K562 (cell line): ENCODE data around the gene C3orf85. TPM values are rescaled to one million over a fixed set of nuclear protein-coding genes. Genes with fewer than 3 reads are reported as not detected.

ENCODE experiments used
- ATAC-seq: fragments of 200-7000 bp; cut with Tn5 transposase; 3 replicates; pipeline ENCODE4 v1.9.1; 2020; ENCODE audit warnings: moderate library complexity
- BruUV-seq: library from RNA; stranded (reverse); fragments of 400-500 nt; replicated peaks from 2 replicates; lab custom pipeline; 2021; lab: Mats Ljungman, UMichigan
- CTCF ChIA-PET: fragments of 300-600 bp; formaldehyde crosslinking; extraction: SDS; loops from one replicate; lab custom pipeline; 2021; ENCODE audit warnings: low intra/inter-chr PET ratio; lab: Yijun Ruan, JAX
- POLR2A ChIA-PET: fragments of 300-600, 350-650 bp; sonication (Branson Sonifier 250); formaldehyde crosslinking; extraction: SDS; loops from one replicate; lab custom pipeline; 2021; ENCODE audit warnings: antibody characterized with exemption, inconsistent platforms; lab: Yijun Ruan, JAX
- DNase-seq, 4 experiments: peaks; one replicate each; pipeline versions ENCODE4 v3.0.0 to v3.0.0-alpha.2; 2011 to 2018; ENCODE audit warnings: low spot score in 3 of 4, mixed read lengths in 3 of 4; ENCODE audit errors: extremely low read depth in 1 of 4
- FAIRE-seq: peaks from 2 replicates; lab custom pipeline; 2011; peaks lifted over from hg19 to GRCh38; lab: Jason Lieb, UNC
- H2AFZ ChIP-seq: 2 replicates; pipeline ENCODE4 v1.6.0; 2011; ENCODE audit warnings: low read depth, low read length, control low read depth, inconsistent platforms
- H3K27ac ChIP-seq: fragments of 200-600 bp; 3 replicates; pipeline ENCODE4 v1.8.0; 2011; ENCODE audit warnings: low read depth, mild to moderate bottlenecking, control low read depth, inconsistent platforms, low read length, moderate library complexity, mixed read lengths; ENCODE audit errors: extremely low read depth
- H3K27me3 ChIP-seq, 2 experiments: fragments of 300-600 bp in 1 of 2; 2 replicates in 1 of 2; 3 replicates in 1 of 2; pipeline versions ENCODE4 v1.6.0 to v1.8.0; 2011; ENCODE audit warnings: inconsistent platforms in 2 of 2, low read length in 2 of 2, mild to moderate bottlenecking in 1 of 2, mixed read lengths in 1 of 2, moderate library complexity in 1 of 2; ENCODE audit not compliant: control insufficient read depth in 2 of 2, insufficient read depth in 2 of 2
- H3K36me3 ChIP-seq: fragments of 300-600 bp; 3 replicates; pipeline ENCODE4 v1.8.0; 2011; ENCODE audit warnings: mild to moderate bottlenecking, low read length, inconsistent platforms; ENCODE audit not compliant: control insufficient read depth, insufficient read depth
- H3K4me1 ChIP-seq, 2 experiments: fragments of 200-600 bp in 1 of 2; replicated peaks in 1 of 2; 2 replicates in 1 of 2; 3 replicates in 1 of 2; pipeline versions ENCODE4 v1.5.1 to v1.8.0; 2011; ENCODE audit warnings: inconsistent platforms in 2 of 2, low read length in 2 of 2, mild to moderate bottlenecking in 1 of 2, mixed read lengths in 1 of 2, moderate library complexity in 1 of 2; ENCODE audit not compliant: control insufficient read depth in 2 of 2, insufficient read depth in 2 of 2
- H3K4me2 ChIP-seq: 2 replicates; pipeline ENCODE4 v1.6.1; 2011; ENCODE audit warnings: low read length, control low read depth, inconsistent platforms, mixed read lengths; ENCODE audit not compliant: insufficient read depth
- H3K4me3 ChIP-seq: fragments of 200-600 bp; sonication (generic), shearing (Covaris generic); 2 replicates; pipeline ENCODE4 v1.5.1; 2016; ENCODE audit warnings: control low read depth, inconsistent platforms
- H3K79me2 ChIP-seq: fragments of 200-600 bp; 3 replicates; pipeline ENCODE4 v1.8.0; 2011; ENCODE audit warnings: low read length, inconsistent platforms; ENCODE audit not compliant: control insufficient read depth, insufficient read depth
- H3K9ac ChIP-seq, 2 experiments: 2 replicates each; pipeline versions ENCODE4 v1.6.0 to v1.6.1; 2011; ENCODE audit warnings: low read depth in 2 of 2, low read length in 2 of 2, control low read depth in 1 of 2, inconsistent platforms in 1 of 2, mild to moderate bottlenecking in 1 of 2, mixed read lengths in 1 of 2; ENCODE audit not compliant: insufficient read depth in 1 of 2
- H3K9me1 ChIP-seq: one replicate; pipeline ENCODE4 v1.6.0; 2011; ENCODE audit warnings: inconsistent platforms, mild to moderate bottlenecking, low read length, moderate library complexity; ENCODE audit not compliant: control insufficient read depth, insufficient read depth
- H3K9me3 ChIP-seq: replicated peaks from 2 replicates; pipeline ENCODE4 v1.5.1; 2011; ENCODE audit warnings: low read depth, low read length, inconsistent platforms; ENCODE audit not compliant: control insufficient read depth, insufficient read depth
- H4K20me1 ChIP-seq: replicated peaks from 2 replicates; pipeline ENCODE4 v1.6.1; 2011; ENCODE audit warnings: low read length, inconsistent platforms, mixed read lengths; ENCODE audit not compliant: control insufficient read depth, insufficient read depth
- ASH1L ChIP-seq: fragments of 450-650 bp; IDR thresholded peaks from 2 replicates; pipeline ENCODE4 v1.6.1; 2018; ENCODE audit warnings: borderline replicate concordance, mild to moderate bottlenecking, low read depth; ENCODE audit not compliant: partially characterized antibody
- LEF1 ChIP-seq: fragments of 450-650 bp; IDR thresholded peaks from 2 replicates; pipeline ENCODE4 v1.6.1; 2016; ENCODE audit warnings: mild to moderate bottlenecking
- NFATC3 ChIP-seq: fragments of 450-650 bp; IDR thresholded peaks from 2 replicates; pipeline ENCODE4 v1.6.1; 2017; ENCODE audit warnings: mild to moderate bottlenecking
- POU5F1 ChIP-seq: fragments of 150-350 bp; IDR thresholded peaks from 2 replicates; pipeline ENCODE4 v1.6.1; 2014; ENCODE audit warnings: borderline replicate concordance, low read length, low read depth, mild to moderate bottlenecking; ENCODE audit not compliant: partially characterized antibody
- SIRT6 ChIP-seq: IDR thresholded peaks from one replicate; pipeline ENCODE4 v1.6.1; 2012; ENCODE audit warnings: low read depth, mild to moderate bottlenecking, control low read depth, inconsistent platforms, low read length, moderate library complexity
- TBL1XR1 ChIP-seq, 2 experiments: IDR thresholded peaks; 2 replicates each; pipeline ENCODE4 v1.6.1; 2012; ENCODE audit warnings: improper control_type of control experiment in 2 of 2, low read length in 2 of 2, mild to moderate bottlenecking in 1 of 2
- ZNF398 ChIP-seq: fragments of 250-450 bp; sonication (Bioruptor Pico); IDR thresholded peaks from 2 replicates; pipeline ENCODE4 v1.8.0; 2021; ENCODE audit warnings: moderate library complexity, mild to moderate bottlenecking, inconsistent platforms
- WGBS: fragments of 100-300 bp; shearing (Covaris generic); methylation state at CpG from one replicate; pipeline ENCODE4 v1.1.6; 2016; ENCODE audit warnings: low coverage, mixed read lengths; ENCODE audit not compliant: insufficient coverage; ENCODE audit errors: missing lambda C conversion rate; 5-methylcytosine and 5-hydroxymethylcytosine counted together
- in situ Hi-C: fragments of 300-500 bp; cut with MboI; formaldehyde crosslinking; loops from 4 replicates; pipeline ENCODE4 v1.15.0; 2018; ENCODE audit warnings: inconsistent platforms, mixed read lengths
- intact Hi-C: fragments of 100-400 bp; cut with micrococcal nuclease; formaldehyde crosslinking; loops from 2 replicates; pipeline ENCODE4 v1.14.2; 2022
- polyA plus RNA-seq, 8 experiments: library from polyadenylated mRNA; depleted of rRNA in 4 of 8; stranded (reverse) in 5 of 8; unstranded in 3 of 8; fragments of >200 nt; fragmentation: Nextera tagmentation in 2 of 8; fragmentation: Illumina TruSeq in 1 of 8; extraction: Ambion mirVana in 2 of 8; extraction: Trizol in 1 of 8; gene quantifications; 2 replicates each; pipeline versions ENCODE4 v1.2.1 to v1.2.3, GENCODE V29; 2011 to 2014; ENCODE audit warnings: inconsistent platforms in 1 of 8, missing spikeins in 1 of 8
- total RNA-seq, 7 experiments: library from RNA; depleted of rRNA in 6 of 7; stranded (reverse); fragments of >200 nt in 6 of 7; fragmentation: Illumina TruSeq in 2 of 7; extraction: Trizol in 2 of 7; gene quantifications; 2 replicates each; pipeline versions ENCODE4 v1.2.1 to v1.2.3, GENCODE V29; 2011 to 2021; ENCODE audit warnings: low replicate concordance in 1 of 7
- TF ChIP-seq, protein P1 (sequence below): fragments of 450-650 bp; IDR thresholded peaks from 2 replicates; pipeline ENCODE4 v1.6.1; 2017; ENCODE audit warnings: antibody characterized with exemption, mild to moderate bottlenecking
- TF ChIP-seq, protein P2 (sequence below): fragments of 250-450 bp; sonication (Bioruptor Pico); IDR thresholded peaks from 2 replicates; pipeline ENCODE4 v1.5.0; 2020; ENCODE audit warnings: mild to moderate bottlenecking
- TF ChIP-seq, protein P3 (sequence below): fragments of 250-450 bp; sonication (Bioruptor Pico); IDR thresholded peaks from 2 replicates; pipeline ENCODE4 v1.4.0; 2020; ENCODE audit warnings: mild to moderate bottlenecking, moderate library complexity

The C3orf85 gene
- total and polyA plus RNA-seq, 9 of the 15 experiments (the other 6 are each of a cell fraction or from before 2014, with no cell fraction given): not detected

DNA sequence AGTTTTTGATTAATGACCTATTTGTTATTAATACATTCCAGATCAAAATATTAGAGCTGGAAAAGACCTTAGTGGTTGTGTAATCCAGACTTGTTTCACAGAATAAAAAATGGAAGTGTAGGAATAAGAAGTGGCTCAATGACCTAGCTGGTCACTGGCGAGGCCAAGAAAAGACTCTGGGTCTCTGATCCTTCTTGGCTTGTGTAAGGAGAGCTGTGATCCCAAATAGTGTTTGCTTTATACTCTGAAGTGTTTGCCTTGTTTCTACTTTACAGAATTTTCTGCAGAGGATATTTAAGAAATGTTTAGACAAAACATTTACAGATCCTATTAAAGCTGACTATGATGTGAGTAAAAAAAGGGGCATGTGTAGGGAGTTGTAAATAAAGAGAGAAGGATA lies 7.1 kb downstream of the C3orf85 start (continued):
- TF ChIP-seq, protein P1, sequence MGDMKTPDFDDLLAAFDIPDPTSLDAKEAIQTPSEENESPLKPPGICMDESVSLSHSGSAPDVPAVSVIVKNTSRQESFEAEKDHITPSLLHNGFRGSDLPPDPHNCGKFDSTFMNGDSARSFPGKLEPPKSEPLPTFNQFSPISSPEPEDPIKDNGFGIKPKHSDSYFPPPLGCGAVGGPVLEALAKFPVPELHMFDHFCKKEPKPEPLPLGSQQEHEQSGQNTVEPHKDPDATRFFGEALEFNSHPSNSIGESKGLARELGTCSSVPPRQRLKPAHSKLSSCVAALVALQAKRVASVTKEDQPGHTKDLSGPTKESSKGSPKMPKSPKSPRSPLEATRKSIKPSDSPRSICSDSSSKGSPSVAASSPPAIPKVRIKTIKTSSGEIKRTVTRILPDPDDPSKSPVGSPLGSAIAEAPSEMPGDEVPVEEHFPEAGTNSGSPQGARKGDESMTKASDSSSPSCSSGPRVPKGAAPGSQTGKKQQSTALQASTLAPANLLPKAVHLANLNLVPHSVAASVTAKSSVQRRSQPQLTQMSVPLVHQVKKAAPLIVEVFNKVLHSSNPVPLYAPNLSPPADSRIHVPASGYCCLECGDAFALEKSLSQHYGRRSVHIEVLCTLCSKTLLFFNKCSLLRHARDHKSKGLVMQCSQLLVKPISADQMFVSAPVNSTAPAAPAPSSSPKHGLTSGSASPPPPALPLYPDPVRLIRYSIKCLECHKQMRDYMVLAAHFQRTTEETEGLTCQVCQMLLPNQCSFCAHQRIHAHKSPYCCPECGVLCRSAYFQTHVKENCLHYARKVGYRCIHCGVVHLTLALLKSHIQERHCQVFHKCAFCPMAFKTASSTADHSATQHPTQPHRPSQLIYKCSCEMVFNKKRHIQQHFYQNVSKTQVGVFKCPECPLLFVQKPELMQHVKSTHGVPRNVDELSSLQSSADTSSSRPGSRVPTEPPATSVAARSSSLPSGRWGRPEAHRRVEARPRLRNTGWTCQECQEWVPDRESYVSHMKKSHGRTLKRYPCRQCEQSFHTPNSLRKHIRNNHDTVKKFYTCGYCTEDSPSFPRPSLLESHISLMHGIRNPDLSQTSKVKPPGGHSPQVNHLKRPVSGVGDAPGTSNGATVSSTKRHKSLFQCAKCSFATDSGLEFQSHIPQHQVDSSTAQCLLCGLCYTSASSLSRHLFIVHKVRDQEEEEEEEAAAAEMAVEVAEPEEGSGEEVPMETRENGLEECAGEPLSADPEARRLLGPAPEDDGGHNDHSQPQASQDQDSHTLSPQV: no peak
- TF ChIP-seq SIRT6 (no peak), TBL1XR1 (IDR thresholded peaks at IDR 0.05; ENCODE audit: low read length in 2 of 2) (no peak), ZNF398 (CRISPR knock-in tag) (no peak)
- TF ChIP-seq, all 486 proteins: peak for 0

DNA sequence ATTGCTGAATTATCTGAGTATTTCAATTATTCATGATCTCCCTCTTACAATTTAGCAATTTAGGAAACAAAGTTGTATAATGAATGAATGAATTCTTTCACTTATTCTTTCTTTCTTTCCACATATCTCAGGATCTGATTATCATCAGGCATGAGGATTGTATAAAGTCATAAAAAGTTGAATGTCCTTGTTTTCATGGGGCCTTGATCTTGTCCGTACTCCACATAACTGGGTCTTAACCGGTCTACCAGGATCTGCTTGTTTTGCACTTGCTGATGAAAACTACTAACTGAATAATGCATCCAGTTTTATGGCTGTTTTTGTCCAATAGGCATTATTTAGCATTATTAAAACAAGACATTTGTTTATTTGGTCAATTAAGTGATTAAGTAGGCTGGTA lies 12.6 kb downstream of the C3orf85 start:
- no peak overlapping the region for H3K4me3 ChIP-seq
- in situ Hi-C loops (no loop called here), intact Hi-C loops (no loop called here)
- no peak overlapping the region for H2AFZ ChIP-seq
- 0% methylated on average over 2 of the region's 2 CpGs for WGBS
- no TSS peak for BruUV-seq
- no peak overlapping the region for H3K4me2 ChIP-seq
- POLR2A ChIA-PET: no interaction called here
- H3K9ac ChIP-seq: no peak overlapping the region
- no peak overlapping the region for H3K27ac ChIP-seq
- no peak for ATAC-seq
- H4K20me1 ChIP-seq: no peaks in the 10 kb centered on the region
- no peaks in the 10 kb centered on the region for H3K9me3 ChIP-seq
- H3K36me3 ChIP-seq: no peaks in the 10 kb centered on the region
- no peaks in the 10 kb centered on the region for H3K4me1 ChIP-seq
- DNase-seq: no peak
- CTCF ChIA-PET: no interaction called here
- no peaks in the 10 kb centered on the region for H3K79me2 ChIP-seq
- FAIRE-seq: no peak
- H3K27me3 ChIP-seq: no peaks in the 10 kb centered on the region
- H3K9me1 ChIP-seq: no peaks in the 10 kb centered on the region
- TF ChIP-seq NFATC3: no peak
- TF ChIP-seq, protein P2, sequence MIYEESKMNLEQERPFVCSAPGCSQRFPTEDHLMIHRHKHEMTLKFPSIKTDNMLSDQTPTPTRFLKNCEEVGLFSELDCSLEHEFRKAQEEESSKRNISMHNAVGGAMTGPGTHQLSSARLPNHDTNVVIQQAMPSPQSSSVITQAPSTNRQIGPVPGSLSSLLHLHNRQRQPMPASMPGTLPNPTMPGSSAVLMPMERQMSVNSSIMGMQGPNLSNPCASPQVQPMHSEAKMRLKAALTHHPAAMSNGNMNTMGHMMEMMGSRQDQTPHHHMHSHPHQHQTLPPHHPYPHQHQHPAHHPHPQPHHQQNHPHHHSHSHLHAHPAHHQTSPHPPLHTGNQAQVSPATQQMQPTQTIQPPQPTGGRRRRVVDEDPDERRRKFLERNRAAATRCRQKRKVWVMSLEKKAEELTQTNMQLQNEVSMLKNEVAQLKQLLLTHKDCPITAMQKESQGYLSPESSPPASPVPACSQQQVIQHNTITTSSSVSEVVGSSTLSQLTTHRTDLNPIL: no peak
- TF ChIP-seq, protein P3, sequence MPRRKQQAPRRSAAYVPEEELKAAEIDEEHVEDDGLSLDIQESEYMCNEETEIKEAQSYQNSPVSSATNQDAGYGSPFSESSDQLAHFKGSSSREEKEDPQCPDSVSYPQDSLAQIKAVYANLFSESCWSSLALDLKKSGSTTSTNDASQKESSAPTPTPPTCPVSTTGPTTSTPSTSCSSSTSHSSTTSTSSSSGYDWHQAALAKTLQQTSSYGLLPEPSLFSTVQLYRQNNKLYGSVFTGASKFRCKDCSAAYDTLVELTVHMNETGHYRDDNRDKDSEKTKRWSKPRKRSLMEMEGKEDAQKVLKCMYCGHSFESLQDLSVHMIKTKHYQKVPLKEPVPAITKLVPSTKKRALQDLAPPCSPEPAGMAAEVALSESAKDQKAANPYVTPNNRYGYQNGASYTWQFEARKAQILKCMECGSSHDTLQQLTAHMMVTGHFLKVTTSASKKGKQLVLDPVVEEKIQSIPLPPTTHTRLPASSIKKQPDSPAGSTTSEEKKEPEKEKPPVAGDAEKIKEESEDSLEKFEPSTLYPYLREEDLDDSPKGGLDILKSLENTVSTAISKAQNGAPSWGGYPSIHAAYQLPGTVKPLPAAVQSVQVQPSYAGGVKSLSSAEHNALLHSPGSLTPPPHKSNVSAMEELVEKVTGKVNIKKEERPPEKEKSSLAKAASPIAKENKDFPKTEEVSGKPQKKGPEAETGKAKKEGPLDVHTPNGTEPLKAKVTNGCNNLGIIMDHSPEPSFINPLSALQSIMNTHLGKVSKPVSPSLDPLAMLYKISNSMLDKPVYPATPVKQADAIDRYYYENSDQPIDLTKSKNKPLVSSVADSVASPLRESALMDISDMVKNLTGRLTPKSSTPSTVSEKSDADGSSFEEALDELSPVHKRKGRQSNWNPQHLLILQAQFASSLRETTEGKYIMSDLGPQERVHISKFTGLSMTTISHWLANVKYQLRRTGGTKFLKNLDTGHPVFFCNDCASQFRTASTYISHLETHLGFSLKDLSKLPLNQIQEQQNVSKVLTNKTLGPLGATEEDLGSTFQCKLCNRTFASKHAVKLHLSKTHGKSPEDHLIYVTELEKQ (CRISPR knock-in tag): no peak
- no peak for TF ChIP-seq ASH1L
- no peak for TF ChIP-seq LEF1
- no peak for TF ChIP-seq POU5F1
